OCI-LY7 (cell line): Measurements from ENCODE around the gene COL13A1. TPM values are rescaled to one million over a fixed set of nuclear protein-coding genes. Genes with fewer than 3 reads are reported as not detected.

Experiments
- BruUV-seq: library from RNA; stranded (reverse); fragments of 400-500 nt; replicated peaks from 2 replicates; lab custom pipeline; 2021; lab: Mats Ljungman, UMichigan
- CTCF ChIA-PET: fragments of 300-600 bp; sonication (Branson Sonifier 250); formaldehyde crosslinking; loops from one replicate; lab custom pipeline; 2022; ENCODE audit warnings: antibody characterized with exemption; ENCODE audit not compliant: unreplicated experiment; lab: Charles Lee
- POLR2A ChIA-PET: fragments of 300-600 bp; sonication (Branson Sonifier 250); formaldehyde crosslinking; loops from one replicate; lab custom pipeline; 2022; ENCODE audit warnings: antibody characterized with exemption; lab: Charles Lee
- DNase-seq: peaks from one replicate; pipeline ENCODE4 v3.0.0-alpha.2; 2015; ENCODE audit warnings: low spot score
- H2AFZ ChIP-seq: fragments of 200-600 bp; sonication (generic), shearing (Covaris generic); 2 replicates; pipeline ENCODE4 v1.6.1; 2014; ENCODE audit warnings: mild to moderate bottlenecking, antibody characterized with exemption, low read length, moderate library complexity
- H3K27ac ChIP-seq: fragments of 200-600 bp; sonication (generic); 2 replicates; pipeline ENCODE4 v1.5.1; 2014; ENCODE audit warnings: mixed run types, low read depth, mild to moderate bottlenecking, moderate library complexity, low read length, inconsistent platforms; ENCODE audit not compliant: poor library complexity, severe bottlenecking
- H3K36me3 ChIP-seq: fragments of 200-600 bp; sonication (generic); 2 replicates; pipeline ENCODE4 v1.6.1; 2014; ENCODE audit warnings: mild to moderate bottlenecking, antibody characterized with exemption, low read length, moderate library complexity, mixed read lengths; ENCODE audit not compliant: insufficient read depth
- H3K4me1 ChIP-seq: fragments of 200-600 bp; sonication (generic); 2 replicates; pipeline ENCODE4 v1.5.1; 2014; ENCODE audit warnings: mild to moderate bottlenecking, low read length; ENCODE audit not compliant: insufficient read depth, poor library complexity, severe bottlenecking
- H3K4me2 ChIP-seq: fragments of 200-600 bp; sonication (generic); 2 replicates; pipeline ENCODE4 v1.6.1; 2014; ENCODE audit warnings: mild to moderate bottlenecking, low read length
- H3K4me3 ChIP-seq: fragments of 200-600 bp; sonication (generic); 2 replicates; pipeline ENCODE4 v1.5.1; 2014; ENCODE audit warnings: mild to moderate bottlenecking, low read depth, low read length; ENCODE audit not compliant: poor library complexity, severe bottlenecking
- H3K79me2 ChIP-seq: fragments of 200-600 bp; sonication (generic); 2 replicates; pipeline ENCODE4 v1.6.1; 2016; ENCODE audit warnings: low read depth, mild to moderate bottlenecking, low read length, moderate library complexity, mixed read lengths; ENCODE audit not compliant: insufficient read depth
- H3K9me2 ChIP-seq: fragments of 200-600 bp; sonication (generic); 2 replicates; pipeline ENCODE4 v1.6.1; 2016; ENCODE audit warnings: mild to moderate bottlenecking, low read length, mixed read lengths; ENCODE audit not compliant: insufficient read depth
- H3K9me3 ChIP-seq: fragments of 200-600 bp; sonication (generic); 2 replicates; pipeline ENCODE4 v1.6.1; 2014; ENCODE audit warnings: mild to moderate bottlenecking, mixed run types, low read length, mixed read lengths
- H4K20me1 ChIP-seq: fragments of 200-600 bp; sonication (generic); 2 replicates; pipeline ENCODE4 v1.6.1; 2014; ENCODE audit warnings: mild to moderate bottlenecking, antibody characterized with exemption, low read length, moderate library complexity, mixed read lengths; ENCODE audit not compliant: insufficient read depth
- CTCF ChIP-seq: fragments of 200-600 bp; sonication (generic); conservative IDR thresholded peaks from 2 replicates; pipeline ENCODE4 v1.5.1; 2014; ENCODE audit warnings: mild to moderate bottlenecking, antibody characterized with exemption, low read length, moderate library complexity, mixed read lengths
- EZH2phosphoT487 ChIP-seq: fragments of 200-600 bp; sonication (generic); IDR thresholded peaks from 2 replicates; pipeline ENCODE4 v1.6.1; 2018; ENCODE audit warnings: low read depth, borderline replicate concordance, mild to moderate bottlenecking, mixed run types, antibody characterized with exemption, low read length, moderate library complexity, mixed read lengths
- intact Hi-C: fragments of 100-400 bp; cut with micrococcal nuclease; formaldehyde crosslinking; loops from one replicate; pipeline ENCODE4 v1.10.0; 2022; ENCODE audit not compliant: unreplicated experiment
- total RNA-seq, 2 experiments: library from RNA; depleted of rRNA in 1 of 2; stranded (reverse); fragments of >200 nt in 1 of 2; shearing (Covaris generic) in 1 of 2; gene quantifications; 2 replicates each; pipeline ENCODE4 v1.2.3, GENCODE V29; 2014 to 2022

Gene COL13A1
- total RNA-seq, 2 experiments from 2014 or later, result 0.06 TPM; not detected in 1

DNA sequence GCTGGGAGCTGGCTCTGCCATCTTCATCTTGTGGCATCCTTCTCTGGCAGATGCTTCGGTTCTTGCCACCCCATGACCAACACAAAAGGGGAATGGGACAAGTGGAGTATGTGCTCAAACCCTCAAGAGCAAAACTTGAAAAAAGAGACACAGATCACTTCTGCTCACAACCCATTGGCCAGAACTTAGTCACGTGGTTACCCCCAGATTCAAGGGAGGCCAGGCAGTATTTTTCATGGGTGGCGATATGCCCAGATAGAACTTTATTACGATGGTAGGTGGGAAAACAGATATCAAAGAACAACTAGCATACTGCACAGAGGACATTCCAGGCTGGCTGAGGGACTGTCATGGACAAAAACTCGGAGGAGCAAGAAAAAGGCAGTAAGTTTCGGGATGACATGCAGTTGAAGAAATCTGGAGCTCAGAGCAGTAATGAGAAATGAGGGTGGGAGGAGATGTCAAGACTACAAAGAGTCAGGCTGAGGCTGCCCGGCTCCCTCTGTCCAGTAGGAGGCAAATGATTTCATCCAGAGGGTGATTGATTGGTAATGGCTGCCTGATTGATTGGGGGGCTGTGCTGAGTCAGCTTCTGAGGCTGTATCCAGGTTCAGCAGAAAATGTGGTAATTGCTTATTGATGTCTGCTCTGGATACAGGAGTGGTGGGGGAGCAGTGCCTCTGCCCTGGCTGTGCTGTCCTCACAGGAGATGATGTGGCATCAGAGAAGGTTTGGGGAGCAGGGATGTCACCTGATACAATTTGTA, 25.3 kb downstream of the COL13A1 start:
- H3K9me2 ChIP-seq, result no peaks in the 10 kb centered on the region
- H4K20me1 ChIP-seq, result no peaks in the 10 kb centered on the region
- no peaks in the 10 kb centered on the region for H3K9me3 ChIP-seq
- no peaks in the 10 kb centered on the region for H3K4me1 ChIP-seq
- H3K4me2 ChIP-seq, result no peak overlapping the region
- no peak overlapping the region for H2AFZ ChIP-seq
- no TSS peak for BruUV-seq
- ChIA-PET POLR2A (no interaction called here), CTCF (no interaction called here)
- DNase-seq, result no peak
- TF ChIP-seq CTCF (no peak), EZH2phosphoT487 (no peak)
- H3K36me3 ChIP-seq, result no peaks in the 10 kb centered on the region
- intact Hi-C loops, result no loop called here
- no peak overlapping the region for H3K27ac ChIP-seq
- H3K4me3 ChIP-seq, result no peak overlapping the region
- no peaks in the 10 kb centered on the region for H3K79me2 ChIP-seq

GRCh38 chr10:69828144-69828870, 26.6 kb downstream of the COL13A1 start:
- intact Hi-C loops, result no loop called here
- no peak overlapping the region for H3K27ac ChIP-seq
- DNase-seq, result no peak
- H3K9me3 ChIP-seq, result no peaks in the 10 kb centered on the region
- H3K36me3 ChIP-seq, result no peaks in the 10 kb centered on the region
- H3K9me2 ChIP-seq, result no peaks in the 10 kb centered on the region
- H2AFZ ChIP-seq, result no peak overlapping the region
- no peak for TF ChIP-seq EZH2phosphoT487
- no peak for TF ChIP-seq CTCF
- H3K79me2 ChIP-seq, result no peaks in the 10 kb centered on the region
- no peaks in the 10 kb centered on the region for H3K4me1 ChIP-seq
- ChIA-PET POLR2A (interaction anchor here (0.6 to 1.0 kb wide), 2 partner anchors 82 to 813 kb away, joined by 3 read pairs; no protein-coding TSS in a partner anchor), CTCF (no interaction called here)
- BruUV-seq, result no TSS peak
- no peak overlapping the region for H3K4me3 ChIP-seq
- no peaks in the 10 kb centered on the region for H4K20me1 ChIP-seq
- no peak overlapping the region for H3K4me2 ChIP-seq
